ENCODE measurements around the gene KIRREL3.

KIRREL3 gene

GRCh38 chr11:126394036-126394435 is 606.5 kb downstream of the KIRREL3 start:
- TF ChIP-seq CTCF (IDR thresholded peaks at IDR 0.05; ENCODE audit: low read depth, low read length, missing control alignments) = no peak
- no peak overlapping the region for H3K4me3 ChIP-seq (ENCODE audit: low read depth, low read length)
- no peak for DNase-seq (ENCODE audit: low read depth)

GRCh38 chr11:126393143-126393542 is 607.4 kb downstream of the KIRREL3 start:
- no peak for DNase-seq (ENCODE audit: low read depth)
- H3K4me3 ChIP-seq (ENCODE audit: low read depth, low read length) = no peak overlapping the region
- no peak for TF ChIP-seq CTCF (IDR thresholded peaks at IDR 0.05; ENCODE audit: low read depth, low read length, missing control alignments)

- no peak overlapping the region for H3K4me3 ChIP-seq (ENCODE audit: low read depth, low read length)
- DNase-seq (ENCODE audit: low read depth) = no peak
- TF ChIP-seq CTCF (IDR thresholded peaks at IDR 0.05; ENCODE audit: low read depth, low read length, missing control alignments) = no peak
Measured at GRCh38 chr11:126392633-126393013, 607.9 kb downstream of the KIRREL3 start.

GRCh38 chr11:126391970-126392632 is 608.5 kb downstream of the KIRREL3 start:
- H3K4me3 ChIP-seq (ENCODE audit: low read depth, low read length) = no peak overlapping the region
- DNase-seq (ENCODE audit: low read depth) = no peak
- peak; percentile 31 for TF ChIP-seq CTCF (IDR thresholded peaks at IDR 0.05; ENCODE audit: low read depth, low read length, missing control alignments)

- no peak for DNase-seq (ENCODE audit: low read depth)
- no peak for TF ChIP-seq CTCF (IDR thresholded peaks at IDR 0.05; ENCODE audit: low read depth, low read length, missing control alignments)
Measured at GRCh38 chr11:126391286-126391954, 609.1 kb downstream of the KIRREL3 start.

GRCh38 chr11:126390272-126390867 is 610.2 kb downstream of the KIRREL3 start:
- no peak overlapping the region for H3K4me3 ChIP-seq (ENCODE audit: low read depth, low read length)
- no peak for TF ChIP-seq CTCF (IDR thresholded peaks at IDR 0.05; ENCODE audit: low read depth, low read length, missing control alignments)
- DNase-seq (ENCODE audit: low read depth) = no peak

More at GRCh38 chr11:126391286-126391954, 609.1 kb downstream of the KIRREL3 start:
- H3K4me3 ChIP-seq (ENCODE audit: low read depth, low read length) = no peak overlapping the region
